ENCODE results near the gene IMPDH2.
A peak's percentile ranks its signal among the peaks of the same experiment; 100 is the strongest.

The IMPDH2 gene

GRCh38 chr3:49017971-49018706, 11.1 kb downstream of the IMPDH2 start, which contains the start of gene DALRD3:
Gene DALRD3, minus strand, starts transcription at chr3:49018580. Its CDS starts 16 bp downstream, at chr3:49018564.
- TF ChIP-seq, protein P1, sequence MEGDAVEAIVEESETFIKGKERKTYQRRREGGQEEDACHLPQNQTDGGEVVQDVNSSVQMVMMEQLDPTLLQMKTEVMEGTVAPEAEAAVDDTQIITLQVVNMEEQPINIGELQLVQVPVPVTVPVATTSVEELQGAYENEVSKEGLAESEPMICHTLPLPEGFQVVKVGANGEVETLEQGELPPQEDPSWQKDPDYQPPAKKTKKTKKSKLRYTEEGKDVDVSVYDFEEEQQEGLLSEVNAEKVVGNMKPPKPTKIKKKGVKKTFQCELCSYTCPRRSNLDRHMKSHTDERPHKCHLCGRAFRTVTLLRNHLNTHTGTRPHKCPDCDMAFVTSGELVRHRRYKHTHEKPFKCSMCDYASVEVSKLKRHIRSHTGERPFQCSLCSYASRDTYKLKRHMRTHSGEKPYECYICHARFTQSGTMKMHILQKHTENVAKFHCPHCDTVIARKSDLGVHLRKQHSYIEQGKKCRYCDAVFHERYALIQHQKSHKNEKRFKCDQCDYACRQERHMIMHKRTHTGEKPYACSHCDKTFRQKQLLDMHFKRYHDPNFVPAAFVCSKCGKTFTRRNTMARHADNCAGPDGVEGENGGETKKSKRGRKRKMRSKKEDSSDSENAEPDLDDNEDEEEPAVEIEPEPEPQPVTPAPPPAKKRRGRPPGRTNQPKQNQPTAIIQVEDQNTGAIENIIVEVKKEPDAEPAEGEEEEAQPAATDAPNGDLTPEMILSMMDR (IDR thresholded peaks at IDR 0.05; ENCODE audit: low read depth, low read length): no peak
- in situ Hi-C loops (cut with HindIII; ENCODE audit: low sequenced_read_pairs): no loop called here
- peak within 1 kb of the TSS; percentile 74 for H3K4me3 ChIP-seq (ENCODE audit: low read depth, low read length)
- DNase-seq (ENCODE audit: low read depth, low spot score): peak; percentile 55

DNA sequence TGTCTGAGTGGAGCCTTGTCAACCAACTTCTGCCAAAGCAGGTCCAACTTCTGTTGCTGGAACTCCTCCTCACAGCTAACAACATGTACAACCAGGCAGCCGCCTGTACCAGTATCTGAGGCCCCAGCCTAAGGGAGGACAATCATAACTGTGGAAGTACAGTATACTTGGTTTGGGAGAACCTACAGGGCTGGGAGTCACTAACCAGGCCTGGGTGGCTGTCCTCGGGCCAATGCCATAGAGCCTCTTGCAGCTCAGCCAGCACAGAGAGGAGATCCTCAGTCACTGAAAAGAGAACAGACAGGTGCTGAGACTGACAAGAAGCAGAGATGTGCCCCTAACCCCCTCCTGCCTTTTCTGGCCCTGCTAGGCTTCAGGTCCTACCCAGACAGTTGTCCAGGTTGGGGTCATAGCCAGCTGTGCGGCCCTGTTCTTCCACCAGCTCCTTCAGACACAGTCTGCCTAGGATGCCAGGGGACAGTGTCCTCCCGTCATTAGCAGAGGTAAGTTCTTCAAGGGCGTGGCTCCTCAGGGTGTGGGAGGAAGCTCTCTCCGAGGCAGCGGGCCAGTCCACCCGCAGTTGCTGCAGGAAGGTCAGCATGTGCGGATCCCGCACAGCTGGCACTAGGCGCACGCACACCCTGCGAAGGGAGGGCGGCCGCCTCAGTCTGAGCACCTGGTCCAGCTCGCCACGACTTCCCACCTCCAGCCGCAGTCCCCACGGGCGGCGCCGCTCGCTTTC, 11.8 kb downstream of the IMPDH2 start:
- TF ChIP-seq, protein P1 (IDR thresholded peaks at IDR 0.05; ENCODE audit: low read depth, low read length): no peak
- DNase-seq (ENCODE audit: low read depth, low spot score): no peak
- in situ Hi-C loops (cut with HindIII; ENCODE audit: low sequenced_read_pairs): no loop called here
- H3K4me3 ChIP-seq (ENCODE audit: low read depth, low read length): peak overlapping the region; percentile 74

DNA sequence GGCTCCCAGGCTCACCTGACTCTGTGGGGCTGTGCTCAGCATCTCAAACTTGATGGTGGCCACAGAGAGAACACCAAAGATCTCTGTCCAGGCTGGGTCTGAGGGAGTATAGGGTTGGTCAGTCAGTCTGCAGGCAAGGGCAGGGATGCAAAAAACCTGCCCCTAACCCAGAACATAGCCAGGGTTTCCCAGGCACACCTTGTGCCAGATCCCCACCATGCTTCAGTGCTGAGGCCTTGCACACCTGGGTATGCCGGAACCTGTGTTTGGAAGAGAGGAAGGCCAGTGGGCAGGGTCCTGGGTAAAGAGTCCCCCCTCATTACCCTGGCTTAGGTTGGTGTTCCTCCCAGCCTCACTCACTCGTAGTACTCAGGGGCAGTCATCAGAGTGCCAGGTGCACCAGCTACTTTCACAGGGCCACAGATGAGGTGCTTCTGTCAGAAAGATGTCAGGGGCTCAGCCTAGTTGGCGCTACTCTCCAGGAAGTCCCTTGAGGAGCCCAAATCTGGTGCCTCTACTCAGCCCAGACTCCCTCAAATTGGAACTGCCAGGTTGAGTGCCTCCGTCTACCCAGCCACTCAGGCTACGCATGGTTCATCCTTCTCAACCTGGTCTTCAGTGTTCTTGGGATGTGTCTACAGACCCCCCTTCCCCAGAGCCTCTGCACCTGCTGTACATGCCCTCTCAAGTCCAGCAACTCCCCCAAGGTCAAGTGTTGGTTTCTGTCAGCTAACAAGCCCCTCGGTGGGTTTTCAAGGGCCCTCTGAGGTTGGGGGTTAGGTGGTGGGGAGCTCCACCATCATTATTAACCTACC, 12.6 kb downstream of the IMPDH2 start:
- DNase-seq (ENCODE audit: low read depth, low spot score): no peak
- TF ChIP-seq, protein P1 (IDR thresholded peaks at IDR 0.05; ENCODE audit: low read depth, low read length): no peak
- H3K4me3 ChIP-seq (ENCODE audit: low read depth, low read length): no peak overlapping the region
- in situ Hi-C loops (cut with HindIII; ENCODE audit: low sequenced_read_pairs): no loop called here

- H3K4me3 ChIP-seq (ENCODE audit: low read depth, low read length): no peak overlapping the region
- TF ChIP-seq, protein P1 (IDR thresholded peaks at IDR 0.05; ENCODE audit: low read depth, low read length): no peak
- DNase-seq (ENCODE audit: low read depth, low spot score): no peak
- in situ Hi-C loops (cut with HindIII; ENCODE audit: low sequenced_read_pairs): no loop called here
These were observed 13.4 kb downstream of the IMPDH2 start for GRCh38 chr3:49015765-49016164.

DNA sequence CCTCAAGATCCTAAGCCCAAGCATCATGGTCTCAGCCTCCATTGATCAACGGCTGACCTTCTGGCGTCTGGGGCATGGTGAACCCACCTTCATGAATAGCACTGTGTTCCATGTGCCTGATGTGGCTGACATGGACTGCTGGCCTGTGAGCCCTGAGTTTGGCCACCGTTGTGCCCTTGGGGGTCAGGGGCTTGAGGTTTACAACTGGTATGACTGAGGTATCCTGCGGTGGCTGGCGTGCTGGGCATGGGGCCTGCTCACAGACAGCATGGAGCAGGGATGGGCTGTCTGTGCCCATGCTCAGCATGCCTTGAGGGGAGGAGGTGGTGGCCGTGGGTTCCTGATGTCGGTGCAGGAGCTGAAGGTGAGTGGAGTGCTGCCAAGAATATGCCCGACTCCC, 14.1 kb downstream of the IMPDH2 start:
- in situ Hi-C loops (cut with HindIII; ENCODE audit: low sequenced_read_pairs): no loop called here
- no peak overlapping the region for H3K4me3 ChIP-seq (ENCODE audit: low read depth, low read length)
- no peak for DNase-seq (ENCODE audit: low read depth, low spot score)
- TF ChIP-seq, protein P1 (IDR thresholded peaks at IDR 0.05; ENCODE audit: low read depth, low read length): no peak
